ENCODE measurements around the gene C17orf75. TPM values are rescaled to one million over a fixed set of nuclear protein-coding genes. Genes with fewer than 3 reads are reported as not detected.

C17orf75 gene
- total and polyA plus RNA-seq, 10 of the 15 experiments (the other 5 are each of a cell fraction or from before 2014, with no cell fraction given), result 21.7 to 53.0 (median 27.3) TPM

DNA sequence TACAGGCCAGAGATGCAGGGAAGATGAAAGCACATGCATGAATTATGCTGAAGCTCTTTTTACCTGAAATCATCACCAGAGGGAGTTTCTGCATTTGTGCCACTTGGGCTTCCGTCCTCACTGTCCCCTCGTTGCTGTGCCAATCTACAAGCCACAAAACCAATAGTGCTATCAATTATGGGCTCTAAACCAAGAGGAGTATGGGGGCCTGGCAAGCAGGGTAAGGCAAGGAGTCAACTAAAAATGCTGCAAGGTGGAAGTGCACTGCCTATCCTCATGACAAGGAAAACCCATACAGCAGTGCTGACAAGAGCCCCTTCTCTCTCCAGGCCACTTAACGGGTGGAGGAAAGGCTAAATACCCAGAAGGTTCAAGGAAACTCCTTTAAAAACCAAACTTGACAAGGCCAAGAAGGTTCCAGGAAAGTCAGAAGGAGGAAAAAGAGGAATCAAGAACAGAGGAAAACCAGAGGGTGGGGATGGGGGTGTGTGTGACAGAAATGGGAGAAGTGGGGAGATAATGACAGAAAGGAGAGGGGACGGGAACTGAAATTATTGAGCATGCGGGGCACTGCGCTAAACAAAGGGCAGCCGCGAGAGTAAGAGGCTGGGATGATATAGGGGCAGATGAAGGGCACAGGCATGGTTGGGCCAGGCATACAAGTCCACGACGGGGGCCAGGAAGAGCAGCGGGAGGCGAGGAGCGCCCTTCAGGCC is 674 bp downstream of the C17orf75 start (continued):
- no peak for TF ChIP-seq MEF2A (IDR thresholded peaks at IDR 0.05; ENCODE audit: insufficient read depth, low read depth, low read length)
- TF ChIP-seq MAX (IDR thresholded peaks at IDR 0.05; ENCODE audit: low read depth, low read length), result no peak; the same call in 1 of the 2 replicates
- TF ChIP-seq MXI1 (IDR thresholded peaks at IDR 0.05; ENCODE audit: low read depth, low read length), result no peak
- TF ChIP-seq RAD51 (IDR thresholded peaks at IDR 0.05), result no peak
- TF ChIP-seq, protein P1, sequence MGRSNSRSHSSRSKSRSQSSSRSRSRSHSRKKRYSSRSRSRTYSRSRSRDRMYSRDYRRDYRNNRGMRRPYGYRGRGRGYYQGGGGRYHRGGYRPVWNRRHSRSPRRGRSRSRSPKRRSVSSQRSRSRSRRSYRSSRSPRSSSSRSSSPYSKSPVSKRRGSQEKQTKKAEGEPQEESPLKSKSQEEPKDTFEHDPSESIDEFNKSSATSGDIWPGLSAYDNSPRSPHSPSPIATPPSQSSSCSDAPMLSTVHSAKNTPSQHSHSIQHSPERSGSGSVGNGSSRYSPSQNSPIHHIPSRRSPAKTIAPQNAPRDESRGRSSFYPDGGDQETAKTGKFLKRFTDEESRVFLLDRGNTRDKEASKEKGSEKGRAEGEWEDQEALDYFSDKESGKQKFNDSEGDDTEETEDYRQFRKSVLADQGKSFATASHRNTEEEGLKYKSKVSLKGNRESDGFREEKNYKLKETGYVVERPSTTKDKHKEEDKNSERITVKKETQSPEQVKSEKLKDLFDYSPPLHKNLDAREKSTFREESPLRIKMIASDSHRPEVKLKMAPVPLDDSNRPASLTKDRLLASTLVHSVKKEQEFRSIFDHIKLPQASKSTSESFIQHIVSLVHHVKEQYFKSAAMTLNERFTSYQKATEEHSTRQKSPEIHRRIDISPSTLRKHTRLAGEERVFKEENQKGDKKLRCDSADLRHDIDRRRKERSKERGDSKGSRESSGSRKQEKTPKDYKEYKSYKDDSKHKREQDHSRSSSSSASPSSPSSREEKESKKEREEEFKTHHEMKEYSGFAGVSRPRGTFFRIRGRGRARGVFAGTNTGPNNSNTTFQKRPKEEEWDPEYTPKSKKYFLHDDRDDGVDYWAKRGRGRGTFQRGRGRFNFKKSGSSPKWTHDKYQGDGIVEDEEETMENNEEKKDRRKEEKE (IDR thresholded peaks at IDR 0.05), result no peak
- no peak for TF ChIP-seq DPF2 (IDR thresholded peaks at IDR 0.05)
- TF ChIP-seq JUND (IDR thresholded peaks at IDR 0.05; ENCODE audit: low read depth, low read length), result no peak

DNA sequence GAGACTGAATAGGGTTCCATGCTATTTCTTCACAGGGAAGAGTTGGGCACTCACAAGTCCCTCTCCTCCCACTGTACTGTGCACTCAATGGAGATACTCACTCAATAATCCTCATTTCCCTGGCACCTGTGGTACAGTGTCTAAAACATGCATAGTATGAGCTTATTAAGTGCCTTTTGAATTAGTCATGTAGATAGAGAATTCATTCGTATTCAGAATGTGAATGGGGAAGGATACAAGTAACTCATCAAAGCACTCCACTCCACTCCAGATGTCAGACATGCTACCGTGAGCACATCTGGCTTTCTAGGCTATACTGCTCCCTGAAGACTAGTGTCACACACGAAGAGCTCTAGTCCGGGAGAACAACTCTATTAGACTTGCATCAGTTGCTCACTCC is 6.3 kb downstream of the C17orf75 start:
- ChIA-PET POLR2A (no interaction called here), CTCF (interaction anchor here (1.5 to 9.3 kb wide), 2 partner anchors 12 to 16 kb away, joined by 4 to 54 read pairs; no protein-coding TSS in a partner anchor), SMC1A (ENCODE audit: uncharacterized antibody, unreplicated experiment) (no interaction called here), RAD21 (ENCODE audit: unreplicated experiment) (no interaction called here)
- H3K9ac ChIP-seq (ENCODE audit: control insufficient read depth, insufficient read depth, low read length), result no peak overlapping the region
- no peaks in the 10 kb centered on the region for H3K79me2 ChIP-seq (ENCODE audit: control insufficient read depth, insufficient read depth, low read length)
- no peaks in the 10 kb centered on the region for H3K4me1 ChIP-seq (ENCODE audit: control insufficient read depth, insufficient read depth, low read length)
- no peak for ATAC-seq
- H3K27ac ChIP-seq (ENCODE audit: control insufficient read depth, insufficient read depth), result no peak overlapping the region
- intact Hi-C loops (cut with micrococcal nuclease; ENCODE audit: unreplicated experiment) (no loop called here), in situ Hi-C loops (cut with MboI) (no loop called here)
- WGBS (ENCODE audit: insufficient coverage, insufficient replicate concordance, low lambda C conversion rate, missing lambda C conversion rate), result 96% methylated on average over 4 of the region's 4 CpGs
- no peak overlapping the region for H2AFZ ChIP-seq (ENCODE audit: control insufficient read depth, low read depth, low read length)
- no TSS peak for BruUV-seq (replicated peaks)
- no peak overlapping the region for H3K4me2 ChIP-seq (ENCODE audit: control insufficient read depth, insufficient read depth)
- H3K27me3 ChIP-seq (replicated peaks in 1 of 2; ENCODE audit: control insufficient read depth in 2 of 2, insufficient read depth in 2 of 2, low read length in 1 of 2), result no peaks in the 10 kb centered on the region
- DNase-seq (ENCODE audit: low read depth, low spot score), result no peak
- H4K20me1 ChIP-seq (ENCODE audit: control insufficient read depth, insufficient read depth), result no peaks in the 10 kb centered on the region
- H3K9me3 ChIP-seq (replicated peaks; ENCODE audit: control insufficient read depth, insufficient read depth, low read length), result no peaks in the 10 kb centered on the region
- peaks cover 0 to 2% of the 10 kb centered on the region in 2 experiments; a peak in 2 of 4 replicates for H3K36me3 ChIP-seq (ENCODE audit: control insufficient read depth in 2 of 2, insufficient read depth in 2 of 2, low read length in 1 of 2)
- no peak overlapping the region for H3K4me3 ChIP-seq
- no peak for FAIRE-seq
- no peak for TF ChIP-seq ASH2L (IDR thresholded peaks at IDR 0.05; ENCODE audit: borderline replicate concordance, low read depth)
- TF ChIP-seq TBL1XR1 (IDR thresholded peaks at IDR 0.05; ENCODE audit: low read depth, low read length), result no peak
- no peak for TF ChIP-seq EED (IDR thresholded peaks at IDR 0.05; ENCODE audit: low read depth)
- TF ChIP-seq, protein P2, sequence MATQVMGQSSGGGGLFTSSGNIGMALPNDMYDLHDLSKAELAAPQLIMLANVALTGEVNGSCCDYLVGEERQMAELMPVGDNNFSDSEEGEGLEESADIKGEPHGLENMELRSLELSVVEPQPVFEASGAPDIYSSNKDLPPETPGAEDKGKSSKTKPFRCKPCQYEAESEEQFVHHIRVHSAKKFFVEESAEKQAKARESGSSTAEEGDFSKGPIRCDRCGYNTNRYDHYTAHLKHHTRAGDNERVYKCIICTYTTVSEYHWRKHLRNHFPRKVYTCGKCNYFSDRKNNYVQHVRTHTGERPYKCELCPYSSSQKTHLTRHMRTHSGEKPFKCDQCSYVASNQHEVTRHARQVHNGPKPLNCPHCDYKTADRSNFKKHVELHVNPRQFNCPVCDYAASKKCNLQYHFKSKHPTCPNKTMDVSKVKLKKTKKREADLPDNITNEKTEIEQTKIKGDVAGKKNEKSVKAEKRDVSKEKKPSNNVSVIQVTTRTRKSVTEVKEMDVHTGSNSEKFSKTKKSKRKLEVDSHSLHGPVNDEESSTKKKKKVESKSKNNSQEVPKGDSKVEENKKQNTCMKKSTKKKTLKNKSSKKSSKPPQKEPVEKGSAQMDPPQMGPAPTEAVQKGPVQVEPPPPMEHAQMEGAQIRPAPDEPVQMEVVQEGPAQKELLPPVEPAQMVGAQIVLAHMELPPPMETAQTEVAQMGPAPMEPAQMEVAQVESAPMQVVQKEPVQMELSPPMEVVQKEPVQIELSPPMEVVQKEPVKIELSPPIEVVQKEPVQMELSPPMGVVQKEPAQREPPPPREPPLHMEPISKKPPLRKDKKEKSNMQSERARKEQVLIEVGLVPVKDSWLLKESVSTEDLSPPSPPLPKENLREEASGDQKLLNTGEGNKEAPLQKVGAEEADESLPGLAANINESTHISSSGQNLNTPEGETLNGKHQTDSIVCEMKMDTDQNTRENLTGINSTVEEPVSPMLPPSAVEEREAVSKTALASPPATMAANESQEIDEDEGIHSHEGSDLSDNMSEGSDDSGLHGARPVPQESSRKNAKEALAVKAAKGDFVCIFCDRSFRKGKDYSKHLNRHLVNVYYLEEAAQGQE (IDR thresholded peaks at IDR 0.05; ENCODE audit: low read depth, low read length), result no peak
- TF ChIP-seq IRF4 (IDR thresholded peaks at IDR 0.05; ENCODE audit: low read depth, low read length), result no peak
- no peak for TF ChIP-seq CBX3 (IDR thresholded peaks at IDR 0.05; ENCODE audit: borderline replicate concordance, low read depth)
- no peak for TF ChIP-seq STAT3 (IDR thresholded peaks at IDR 0.05; ENCODE audit: low read depth, low read length)
- TF ChIP-seq POU2F2 (IDR thresholded peaks at IDR 0.05; ENCODE audit: borderline replicate concordance, low read depth, low read length), result no peak
- TF ChIP-seq BMI1 (IDR thresholded peaks at IDR 0.05; ENCODE audit: borderline replicate concordance), result no peak
- TF ChIP-seq NBN (IDR thresholded peaks at IDR 0.05), result no peak
